ENCODE data around the gene IL32.
A peak's percentile ranks its signal among the peaks of the same experiment; 100 is the strongest.

DNA sequence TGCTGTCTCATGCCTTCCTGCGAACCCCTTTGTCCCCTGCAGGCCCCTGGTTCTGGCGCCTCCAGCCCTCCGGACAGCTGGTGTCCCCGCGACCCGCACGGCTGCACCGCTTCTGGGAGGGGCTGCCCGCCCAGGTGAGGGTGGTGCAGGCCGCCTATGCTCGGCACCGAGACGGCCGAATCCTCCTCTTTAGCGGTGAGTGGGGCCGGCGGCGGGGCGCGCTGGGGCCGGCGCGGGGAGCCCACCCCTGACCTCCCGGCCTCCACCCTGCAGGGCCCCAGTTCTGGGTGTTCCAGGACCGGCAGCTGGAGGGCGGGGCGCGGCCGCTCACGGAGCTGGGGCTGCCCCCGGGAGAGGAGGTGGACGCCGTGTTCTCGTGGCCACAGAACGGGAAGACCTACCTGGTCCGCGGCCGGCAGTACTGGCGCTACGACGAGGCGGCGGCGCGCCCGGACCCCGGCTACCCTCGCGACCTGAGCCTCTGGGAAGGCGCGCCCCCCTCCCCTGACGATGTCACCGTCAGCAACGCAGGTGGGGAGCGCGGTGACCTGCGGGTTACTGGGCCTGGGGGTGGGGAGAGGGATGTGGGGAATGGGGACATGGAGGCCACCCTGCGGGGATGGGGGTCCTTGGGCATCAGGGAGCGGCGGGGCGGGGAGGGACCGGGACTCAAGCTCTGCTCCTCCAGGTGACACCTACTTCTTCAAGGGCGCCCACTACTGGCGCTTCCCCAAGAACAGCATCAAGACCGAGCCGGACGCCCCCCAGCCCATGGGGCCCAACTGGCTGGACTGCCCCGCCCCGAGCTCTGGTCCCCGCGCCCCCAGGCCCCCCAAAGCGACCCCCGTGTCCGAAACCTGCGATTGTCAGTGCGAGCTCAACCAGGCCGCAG lies 7.1 kb upstream of the IL32 start:
- TF ChIP-seq CTCF (IDR thresholded peaks at IDR 0.05) (peak in 2 of 7 experiments; percentile 23), POLR2A (IDR thresholded peaks at IDR 0.05) (no peak)
